CD14-positive monocyte (primary cell): ENCODE measurements around the gene LPGAT1. TPM values are rescaled to one million over a fixed set of nuclear protein-coding genes. Genes with fewer than 3 reads are reported as not detected.

ENCODE experiments used
- DNase-seq, 3 donors: peaks; one replicate each; pipeline ENCODE4 v3.0.0-alpha.2; 2011 to 2022
- H2AFZ ChIP-seq: 2 replicates; pipeline ENCODE4 v1.6.0; 2012; ENCODE audit warnings: mild to moderate bottlenecking, low read depth, low read length, inconsistent platforms; ENCODE audit not compliant: insufficient read depth, poor library complexity, severe bottlenecking
- H3K27ac ChIP-seq, 2 donors: 1 replicate in 1 of 2; 2 replicates in 1 of 2; pipeline ENCODE4 v1.5.1; 2012 to 2013; ENCODE audit warnings: low read length in 2 of 2, control low read depth in 1 of 2, inconsistent platforms in 1 of 2, low read depth in 1 of 2, mild to moderate bottlenecking in 1 of 2
- H3K27me3 ChIP-seq, 2 donors: one replicate each; pipeline versions ENCODE4 v1.6.0 to v1.6.1; 2011 to 2013; ENCODE audit warnings: low read length in 2 of 2; ENCODE audit not compliant: control insufficient read depth in 2 of 2, insufficient read depth in 2 of 2
- H3K36me3 ChIP-seq, 2 donors: replicated peaks in 1 of 2; 1 replicate in 1 of 2; 2 replicates in 1 of 2; pipeline versions ENCODE4 v1.5.1 to v1.6.1; 2012 to 2013; ENCODE audit warnings: low read length in 2 of 2, control low read depth in 1 of 2, inconsistent platforms in 1 of 2, mild to moderate bottlenecking in 1 of 2; ENCODE audit not compliant: insufficient read depth in 2 of 2, control insufficient read depth in 1 of 2
- H3K4me1 ChIP-seq, 2 donors: 1 replicate in 1 of 2; 2 replicates in 1 of 2; pipeline versions ENCODE4 v1.5.1 to v1.6.1; 2012 to 2013; ENCODE audit warnings: low read length in 2 of 2, control low read depth in 1 of 2, inconsistent platforms in 1 of 2, mild to moderate bottlenecking in 1 of 2, moderate library complexity in 1 of 2; ENCODE audit not compliant: insufficient read depth in 2 of 2, control insufficient read depth in 1 of 2
- H3K4me2 ChIP-seq: replicated peaks from 2 replicates; pipeline ENCODE3; 2012; ENCODE audit warnings: low read length, moderate library complexity, mild to moderate bottlenecking; ENCODE audit not compliant: poor library complexity, severe bottlenecking; ENCODE audit errors: extremely low read depth
- H3K4me3 ChIP-seq, 3 experiments: fragments of 200-600 bp in 1 of 3; sonication (generic) in 1 of 3; replicated peaks in 1 of 3; 1 replicate in 2 of 3; 2 replicates in 1 of 3; pipeline ENCODE4 v1.5.1; 2011 to 2013; ENCODE audit warnings: low read length in 3 of 3, mild to moderate bottlenecking in 3 of 3, control low read depth in 2 of 3, low read depth in 2 of 3, inconsistent platforms in 1 of 3, moderate library complexity in 1 of 3
- H3K79me2 ChIP-seq: 2 replicates; pipeline ENCODE4 v1.6.0; 2012; ENCODE audit warnings: mild to moderate bottlenecking, control low read depth, inconsistent platforms, low read length, moderate library complexity; ENCODE audit not compliant: insufficient read depth
- H3K9ac ChIP-seq: 2 replicates; pipeline ENCODE4 v1.6.0; 2017; ENCODE audit warnings: low read length, mild to moderate bottlenecking; ENCODE audit not compliant: insufficient read depth, poor library complexity, severe bottlenecking
- H3K9me3 ChIP-seq, 2 donors: replicated peaks in 1 of 2; 1 replicate in 1 of 2; 2 replicates in 1 of 2; pipeline versions ENCODE4 v1.5.1 to v1.6.1; 2012 to 2013; ENCODE audit warnings: low read length in 2 of 2, control low read depth in 1 of 2; ENCODE audit not compliant: control insufficient read depth in 1 of 2, insufficient read depth in 1 of 2
- H4K20me1 ChIP-seq: 2 replicates; pipeline ENCODE4 v1.6.0; 2012; ENCODE audit warnings: mild to moderate bottlenecking, low read length, control low read depth, moderate library complexity; ENCODE audit not compliant: insufficient read depth
- H3K27ac Mint-ChIP-seq, 7 donors: one replicate each; pipeline ENCODE4 v1.8.0; 2020; ENCODE audit warnings: mild to moderate bottlenecking in 7 of 7, mixed read lengths in 7 of 7, moderate library complexity in 6 of 7, inconsistent platforms in 2 of 7
- H3K27me3 Mint-ChIP-seq, 3 donors: one replicate each; pipeline ENCODE4 v1.8.0; 2021 to 2022; ENCODE audit warnings: low read depth in 3 of 3, mild to moderate bottlenecking in 3 of 3, mixed read lengths in 3 of 3, moderate library complexity in 3 of 3, inconsistent platforms in 1 of 3
- H3K36me3 Mint-ChIP-seq, 2 donors: one replicate each; pipeline ENCODE4 v1.8.0; 2020; ENCODE audit warnings: mixed read lengths in 2 of 2, inconsistent platforms in 1 of 2, mild to moderate bottlenecking in 1 of 2
- H3K4me1 Mint-ChIP-seq: one replicate; pipeline ENCODE4 v1.8.0; 2020; ENCODE audit warnings: mild to moderate bottlenecking, mixed read lengths
- H3K4me3 Mint-ChIP-seq, 2 donors: one replicate each; pipeline ENCODE4 v1.8.0; 2020; ENCODE audit warnings: mild to moderate bottlenecking in 2 of 2, mixed read lengths in 2 of 2, moderate library complexity in 1 of 2
- H3K9me3 Mint-ChIP-seq, 7 donors: one replicate each; pipeline ENCODE4 v1.8.0; 2020 to 2022; ENCODE audit warnings: mixed read lengths in 7 of 7, mild to moderate bottlenecking in 6 of 7, moderate library complexity in 6 of 7, inconsistent platforms in 2 of 7
- CTCF ChIP-seq: fragments of 200-600 bp; IDR thresholded peaks from one replicate; pipeline ENCODE4 v1.8.0; 2022; ENCODE audit warnings: antibody characterized with exemption, mild to moderate bottlenecking
- WGBS: methylation state at CpG from one replicate; pipeline ENCODE4 v1.1.5; 2013; ENCODE audit warnings: missing lambda C conversion rate; ENCODE audit not compliant: insufficient coverage; 5-methylcytosine and 5-hydroxymethylcytosine counted together
- intact Hi-C, 2 donors: fragments of 100-400 bp; cut with micrococcal nuclease; formaldehyde crosslinking; loops; one replicate each; pipeline versions ENCODE4 v1.15.0 to v1.15.1; 2023
- polyA plus RNA-seq, 3 donors: library from polyadenylated mRNA; depleted of rRNA in 1 of 3; unstranded in 2 of 3; stranded (reverse) in 1 of 3; fragments of 300-500 nt in 2 of 3; fragments of >200 nt in 1 of 3; fragmentation: Illumina TruSeq in 2 of 3; gene quantifications; 1 replicate in 2 of 3; 2 replicates in 1 of 3; pipeline ENCODE4 v1.2.3, GENCODE V29; 2012 to 2021

LPGAT1 gene
- polyA plus RNA-seq, 3 donors: 19.5 to 52.1 (median 40.2) TPM

- no peak overlapping the region for H3K4me3 ChIP-seq
- no peak overlapping the region for H2AFZ ChIP-seq
Measured at GRCh38 chr1:211730347-211730746, 100.2 kb downstream of the LPGAT1 start.

GRCh38 chr1:211729238-211729637 lies 101.3 kb downstream of the LPGAT1 start:
- H3K36me3 ChIP-seq: no peaks in the 10 kb centered on the region

More at GRCh38 chr1:211730347-211730746, 100.2 kb downstream of the LPGAT1 start:
- Mint-ChIP-seq H3K4me3 (no peak overlapping the region), H3K27me3 (peaks cover 0 to 4% (median 1%) of the 10 kb centered on the region in 3 donors), H3K4me1 (peaks cover 8% of the 10 kb centered on the region), H3K36me3 (no peaks in the 10 kb centered on the region), H3K9me3 (no peaks in the 10 kb centered on the region), H3K27ac (no peak overlapping the region)
- intact Hi-C loops: no loop called here
- TF ChIP-seq CTCF: no peak
- H3K36me3 ChIP-seq: no peaks in the 10 kb centered on the region
- DNase-seq: no peak
- no peak overlapping the region for H3K9ac ChIP-seq
- 63% methylated on average over 2 of the region's 4 CpGs for WGBS
- H3K27ac ChIP-seq: no peak overlapping the region
- no peaks in the 10 kb centered on the region for H3K4me1 ChIP-seq
- no peaks in the 10 kb centered on the region for H3K27me3 ChIP-seq
- H4K20me1 ChIP-seq: no peaks in the 10 kb centered on the region
- H3K4me2 ChIP-seq: no peak overlapping the region
- H3K9me3 ChIP-seq: no peaks in the 10 kb centered on the region
- no peaks in the 10 kb centered on the region for H3K79me2 ChIP-seq

More at GRCh38 chr1:211729238-211729637, 101.3 kb downstream of the LPGAT1 start:
- Histone ChIP-seq H3K27ac (no peak overlapping the region), H3K9ac (no peak overlapping the region), H2AFZ (no peak overlapping the region), H3K4me2 (no peak overlapping the region), H4K20me1 (no peaks in the 10 kb centered on the region), H3K79me2 (no peaks in the 10 kb centered on the region), H3K4me1 (no peaks in the 10 kb centered on the region), H3K27me3 (no peaks in the 10 kb centered on the region), H3K4me3 (no peak overlapping the region), H3K9me3 (no peaks in the 10 kb centered on the region)
- Mint-ChIP-seq H3K36me3 (no peaks in the 10 kb centered on the region), H3K9me3 (no peaks in the 10 kb centered on the region), H3K27me3 (peaks cover 0 to 4% (median 1%) of the 10 kb centered on the region in 3 donors), H3K4me1 (peaks cover 8% of the 10 kb centered on the region), H3K4me3 (no peak overlapping the region), H3K27ac (no peak overlapping the region)
- no peak for TF ChIP-seq CTCF
- WGBS: 97% methylated on average over 5 of the region's 7 CpGs
- no peak for DNase-seq
- intact Hi-C loops: no loop called here
